Midbrain (tissue), 1 donor: Measurements from ENCODE around the gene SLC25A22.

Experiments
- DNase-seq: peaks from one replicate; lab custom pipeline; 2025; lab: John Stamatoyannopoulos, UW

SLC25A22 gene

DNA sequence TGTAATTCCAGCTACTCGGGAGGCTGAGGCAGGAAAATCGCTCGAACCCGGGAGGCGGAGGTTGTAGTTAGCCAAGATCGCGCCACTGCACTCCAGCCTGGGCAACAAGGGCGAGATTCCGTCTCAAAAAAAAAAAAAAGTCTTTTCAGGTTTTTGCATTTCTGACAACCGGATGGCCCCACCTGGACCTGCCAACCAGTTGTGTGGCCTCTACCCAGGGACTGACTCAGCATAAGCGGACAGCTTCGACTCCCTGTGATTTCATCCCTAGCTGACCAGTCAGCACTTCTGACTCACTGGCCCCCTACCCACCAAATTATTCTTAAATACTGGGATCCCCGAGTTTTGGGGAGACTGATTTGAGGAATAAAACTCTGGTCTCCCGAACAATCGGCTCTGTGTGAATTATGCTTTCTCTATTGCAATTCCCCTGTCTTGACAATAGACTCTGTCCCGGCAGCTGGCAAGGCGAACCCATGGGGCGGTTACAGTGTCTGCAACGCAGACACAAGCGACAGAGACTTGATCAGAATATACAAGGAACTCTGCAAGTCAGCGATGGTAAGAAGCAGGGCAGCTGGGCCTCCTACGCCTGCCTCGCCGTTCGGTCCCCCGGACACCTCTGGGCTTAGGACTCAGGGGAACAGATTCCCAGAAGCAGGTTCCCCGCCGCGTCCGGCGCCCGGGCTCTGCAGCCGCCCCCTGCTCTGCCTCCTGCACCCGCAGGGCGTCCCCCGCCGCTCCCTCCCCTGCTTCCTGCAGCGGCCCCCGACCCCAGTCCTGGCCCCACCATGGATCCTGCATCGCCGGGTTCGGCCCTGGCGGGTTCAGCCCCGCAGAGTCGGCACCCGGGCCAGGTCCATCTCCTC is 51.6 kb downstream of the SLC25A22 start:
- DNase-seq, result peak; percentile 62

DNA sequence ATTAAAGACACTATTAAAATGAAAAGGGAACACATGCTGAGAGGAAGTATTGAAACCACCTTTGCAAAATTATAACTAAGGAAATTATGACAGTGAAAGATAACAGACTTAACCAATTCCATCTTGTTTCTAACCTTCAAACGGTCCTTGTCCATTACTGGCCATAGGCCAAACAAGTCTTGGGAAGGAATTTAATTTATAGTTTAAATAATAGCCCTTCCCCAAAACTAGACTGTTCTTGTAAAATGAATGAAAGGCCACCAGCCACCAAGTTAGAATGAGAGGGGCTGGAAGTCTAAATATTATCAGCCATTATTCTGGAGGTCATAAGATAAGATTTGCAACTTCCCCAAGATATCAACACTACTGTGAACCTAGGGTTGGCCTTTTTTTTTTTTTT is 52.7 kb downstream of the SLC25A22 start:
- no peak for DNase-seq

DNA sequence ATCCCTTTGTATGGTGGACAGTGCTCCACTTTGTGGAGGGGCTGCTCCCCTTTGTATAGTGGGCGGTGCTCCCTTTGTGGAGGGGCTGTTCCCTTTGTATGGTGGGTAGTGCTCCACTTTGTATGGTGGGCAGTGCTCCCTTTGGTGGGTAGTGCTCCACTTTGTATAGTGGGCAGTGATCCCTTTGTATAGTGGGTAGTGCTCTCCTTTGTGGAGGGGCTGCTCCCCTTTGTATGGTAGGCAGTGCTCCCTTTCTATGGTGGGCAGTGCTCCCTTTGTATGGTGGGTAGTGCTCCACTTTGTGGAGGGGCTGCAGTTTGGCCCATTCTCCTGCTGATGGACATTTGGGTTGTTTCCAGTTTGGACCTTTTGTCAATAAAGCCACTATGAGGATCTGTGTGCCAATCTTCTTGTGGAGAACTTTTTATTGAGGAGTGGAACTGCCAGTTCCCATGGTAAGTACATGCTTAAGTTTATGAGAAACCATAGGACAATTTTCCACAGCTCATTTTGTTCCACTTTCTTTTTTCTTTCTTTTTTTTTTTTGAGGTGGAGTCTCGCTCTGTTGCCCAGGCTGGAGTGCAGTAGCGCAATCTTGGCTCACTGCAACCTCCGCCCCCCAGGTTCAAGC is 55.4 kb downstream of the SLC25A22 start:
- DNase-seq, result no peak

DNA sequence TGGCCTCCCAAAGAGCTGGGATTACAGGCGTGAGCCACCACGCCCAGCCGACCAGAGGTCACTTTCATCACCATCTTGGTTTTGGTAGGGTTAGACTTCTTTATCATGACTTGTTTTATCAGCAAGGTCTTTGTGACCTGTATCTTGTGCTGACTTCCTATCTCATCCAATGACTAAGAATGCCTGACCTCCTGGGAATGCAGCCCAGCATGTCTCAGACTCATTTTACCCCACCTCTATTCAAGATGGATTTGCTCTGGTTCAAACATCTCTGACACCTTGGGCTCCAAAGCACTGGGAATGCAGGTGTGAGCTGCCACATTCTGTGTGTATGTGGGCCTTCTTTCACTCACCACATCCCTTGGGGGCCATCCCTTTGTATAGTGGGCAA is 55.9 kb downstream of the SLC25A22 start:
- no peak for DNase-seq
